GM03348 (cell line): ENCODE data around the gene ATP6V0E2.
"Not testable (repeated sequence)": the region's sequence is repeated elsewhere in the genome, so short reads cannot be mapped to it uniquely, and the experiment has no call there.

ENCODE experiments used
- DNase-seq: peaks from one replicate; pipeline ENCODE4 v3.0.0; 2012; ENCODE audit warnings: low spot score

ATP6V0E2 gene

DNA sequence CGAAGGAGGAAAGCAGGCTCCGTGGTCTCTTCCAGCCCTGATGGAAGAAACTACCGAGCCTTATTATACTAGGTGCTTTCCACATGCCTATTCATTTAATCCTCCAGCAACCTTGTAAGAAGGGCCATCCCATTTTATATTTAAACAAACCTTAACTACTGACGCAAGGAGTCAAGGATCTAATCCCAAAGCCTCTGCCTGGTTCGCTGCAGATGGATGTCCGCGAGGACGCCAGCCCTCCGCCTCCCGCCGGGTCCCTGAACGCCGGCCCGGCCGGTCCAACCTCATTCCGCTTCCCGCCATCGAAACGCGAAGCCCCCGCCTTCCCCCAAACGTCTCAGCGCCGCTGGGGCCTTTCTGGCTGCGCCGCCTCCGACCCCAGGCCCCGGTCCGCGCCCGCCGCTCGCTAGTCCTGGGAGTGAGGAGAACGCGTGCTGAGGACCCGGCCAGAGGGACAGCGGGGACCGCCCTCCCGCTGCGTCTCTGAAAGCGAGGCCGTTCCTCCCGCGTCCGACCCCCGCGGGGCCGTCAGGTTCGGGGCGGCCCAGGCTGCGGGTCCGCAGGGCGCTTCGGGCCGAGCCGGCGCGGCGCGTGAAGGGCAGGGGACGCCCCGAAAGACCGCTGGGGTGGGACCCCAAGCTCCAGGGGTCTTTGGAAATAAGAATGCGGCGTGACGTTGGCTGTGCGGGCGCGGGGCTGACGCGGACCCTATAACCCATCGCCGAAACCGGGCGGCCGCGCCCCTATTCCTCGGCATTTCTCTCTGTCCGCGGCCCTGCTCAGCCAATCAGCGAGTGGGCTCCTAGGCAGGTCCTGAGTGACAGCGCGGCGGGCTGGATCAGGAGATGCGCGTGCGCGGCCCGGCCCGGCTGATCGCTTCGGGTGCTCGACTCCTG lies at the start of gene ATP6V0E2:
Gene ATP6V0E2, plus strand, starts transcription at position 896 of the 896 bp plus-strand sequence. CDS start 97 bp downstream, outside the sequence.
- peak; percentile 100 for DNase-seq

DNA sequence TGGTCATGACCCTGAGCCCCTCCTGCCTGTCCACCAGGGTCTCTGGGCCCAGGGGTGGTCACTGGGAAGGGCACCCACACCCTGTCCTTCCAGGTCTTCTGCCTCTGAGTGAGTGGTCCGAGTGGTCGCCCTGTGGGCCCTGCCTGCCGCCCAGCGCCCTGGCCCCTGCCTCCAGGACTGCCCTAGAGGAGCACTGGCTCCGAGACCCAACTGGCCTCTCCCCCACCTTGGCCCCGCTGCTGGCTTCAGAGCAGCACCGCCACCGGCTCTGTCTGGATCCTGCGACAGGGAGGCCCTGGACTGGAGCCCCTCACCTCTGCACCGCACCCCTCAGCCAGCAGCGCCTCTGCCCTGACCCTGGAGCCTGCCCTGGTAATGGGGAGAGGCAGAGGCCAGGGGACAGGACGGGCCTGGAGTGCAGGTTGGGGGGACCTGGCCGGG lies 49.4 kb upstream of the ATP6V0E2 start:
- no peak for DNase-seq

DNA sequence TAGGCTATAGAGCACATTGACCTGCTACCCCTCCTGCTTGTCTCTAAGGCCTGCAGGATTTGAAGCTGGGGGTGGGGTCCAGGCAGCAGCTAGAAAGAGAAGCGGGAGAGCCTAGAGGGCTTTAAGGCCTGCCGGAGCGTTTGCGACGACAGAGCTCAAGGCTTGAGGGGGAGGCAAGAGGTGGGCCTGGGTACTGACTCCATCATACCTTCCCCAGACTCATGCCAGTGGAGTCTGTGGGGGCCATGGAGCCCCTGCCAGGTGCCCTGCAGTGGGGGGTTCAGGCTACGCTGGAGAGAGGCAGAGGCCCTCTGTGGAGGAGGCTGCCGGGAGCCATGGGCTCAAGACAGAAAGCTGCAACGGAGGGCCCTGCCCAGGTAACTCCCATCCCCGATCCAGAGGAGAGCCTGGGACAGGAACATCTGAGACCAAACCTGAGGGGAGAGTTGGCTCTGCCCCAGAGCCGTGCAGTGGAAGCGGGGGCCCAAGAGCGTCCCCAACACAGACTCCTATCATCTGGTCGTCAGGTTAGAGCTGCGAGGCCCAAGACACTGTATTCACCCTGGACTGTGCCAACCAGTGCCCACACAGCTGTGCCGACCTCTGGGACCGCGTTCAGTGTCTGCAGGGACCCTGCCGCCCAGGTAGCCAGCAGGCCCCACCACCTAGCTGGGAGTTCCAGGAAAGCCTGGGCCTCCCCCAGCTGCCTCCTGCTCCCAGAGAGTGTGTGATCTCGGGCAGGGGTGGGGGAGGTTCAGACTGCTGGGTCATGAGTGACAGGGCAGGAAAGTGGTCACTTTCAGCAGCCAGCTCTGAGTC lies 48.8 kb upstream of the ATP6V0E2 start:
- DNase-seq: no peak

DNA sequence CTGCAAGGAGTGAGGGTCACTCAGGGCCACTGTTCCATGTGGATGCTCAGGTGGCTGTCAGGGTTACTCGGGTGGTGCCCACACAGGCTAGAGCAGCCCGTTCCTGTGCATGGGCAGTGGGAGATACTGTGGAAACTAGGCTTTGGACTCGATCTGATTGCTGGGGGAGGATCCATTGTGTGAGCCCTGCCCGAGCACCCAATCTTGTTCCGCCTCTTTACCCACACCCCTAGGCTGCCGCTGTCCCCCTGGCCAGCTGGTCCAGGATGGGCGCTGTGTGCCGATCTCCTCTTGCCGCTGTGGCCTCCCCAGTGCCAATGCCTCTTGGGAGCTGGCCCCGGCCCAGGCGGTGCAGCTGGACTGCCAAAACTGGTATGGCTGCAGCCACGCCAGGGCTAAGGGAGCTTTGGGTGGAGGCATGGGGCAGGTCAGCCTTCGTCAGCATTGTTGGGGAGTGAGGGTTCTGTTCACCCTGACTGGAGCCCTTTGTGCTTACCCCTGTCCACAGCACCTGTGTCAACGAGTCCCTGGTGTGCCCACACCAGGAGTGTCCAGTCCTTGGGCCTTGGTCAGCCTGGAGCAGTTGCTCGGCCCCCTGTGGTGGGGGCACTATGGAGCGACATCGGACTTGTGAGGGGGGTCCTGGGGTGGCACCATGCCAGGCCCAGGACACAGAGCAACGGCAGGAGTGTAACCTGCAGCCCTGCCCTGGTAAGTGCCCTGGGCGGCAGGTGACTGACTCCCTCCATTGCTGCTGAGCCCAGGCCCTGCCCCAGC lies 48.0 kb upstream of the ATP6V0E2 start:
- no peak for DNase-seq

DNA sequence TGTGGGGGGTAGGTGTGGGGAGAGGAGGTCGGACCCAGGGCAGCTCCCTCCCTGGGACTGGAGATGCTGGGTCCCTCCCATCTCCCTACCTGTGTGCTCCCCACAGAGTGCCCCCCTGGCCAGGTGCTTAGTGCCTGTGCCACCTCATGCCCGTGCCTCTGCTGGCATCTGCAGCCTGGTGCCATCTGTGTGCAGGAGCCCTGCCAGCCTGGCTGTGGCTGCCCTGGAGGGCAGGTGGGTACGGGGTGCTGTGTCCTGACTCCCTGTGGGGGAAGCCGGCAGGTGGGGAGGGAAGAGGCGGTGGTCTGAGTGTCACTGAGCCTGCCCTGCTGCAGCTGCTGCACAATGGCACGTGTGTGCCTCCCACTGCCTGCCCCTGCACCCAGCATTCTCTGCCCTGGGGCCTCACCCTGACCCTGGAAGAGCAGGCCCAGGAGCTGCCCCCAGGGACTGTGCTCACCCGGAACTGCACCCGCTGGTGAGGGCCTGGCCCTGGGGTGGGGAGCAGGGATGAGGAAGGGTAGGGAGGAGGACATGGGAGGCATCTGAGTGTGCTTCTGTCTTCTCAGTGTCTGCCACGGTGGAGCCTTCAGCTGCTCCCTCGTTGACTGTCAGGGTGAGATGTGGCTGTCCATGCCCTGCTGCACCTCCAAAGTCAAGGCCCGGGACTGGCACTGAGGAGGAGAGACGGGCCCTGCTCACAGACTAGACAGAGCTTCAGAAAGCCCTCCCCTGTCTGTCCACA lies 47.3 kb upstream of the ATP6V0E2 start:
- DNase-seq: no peak

DNA sequence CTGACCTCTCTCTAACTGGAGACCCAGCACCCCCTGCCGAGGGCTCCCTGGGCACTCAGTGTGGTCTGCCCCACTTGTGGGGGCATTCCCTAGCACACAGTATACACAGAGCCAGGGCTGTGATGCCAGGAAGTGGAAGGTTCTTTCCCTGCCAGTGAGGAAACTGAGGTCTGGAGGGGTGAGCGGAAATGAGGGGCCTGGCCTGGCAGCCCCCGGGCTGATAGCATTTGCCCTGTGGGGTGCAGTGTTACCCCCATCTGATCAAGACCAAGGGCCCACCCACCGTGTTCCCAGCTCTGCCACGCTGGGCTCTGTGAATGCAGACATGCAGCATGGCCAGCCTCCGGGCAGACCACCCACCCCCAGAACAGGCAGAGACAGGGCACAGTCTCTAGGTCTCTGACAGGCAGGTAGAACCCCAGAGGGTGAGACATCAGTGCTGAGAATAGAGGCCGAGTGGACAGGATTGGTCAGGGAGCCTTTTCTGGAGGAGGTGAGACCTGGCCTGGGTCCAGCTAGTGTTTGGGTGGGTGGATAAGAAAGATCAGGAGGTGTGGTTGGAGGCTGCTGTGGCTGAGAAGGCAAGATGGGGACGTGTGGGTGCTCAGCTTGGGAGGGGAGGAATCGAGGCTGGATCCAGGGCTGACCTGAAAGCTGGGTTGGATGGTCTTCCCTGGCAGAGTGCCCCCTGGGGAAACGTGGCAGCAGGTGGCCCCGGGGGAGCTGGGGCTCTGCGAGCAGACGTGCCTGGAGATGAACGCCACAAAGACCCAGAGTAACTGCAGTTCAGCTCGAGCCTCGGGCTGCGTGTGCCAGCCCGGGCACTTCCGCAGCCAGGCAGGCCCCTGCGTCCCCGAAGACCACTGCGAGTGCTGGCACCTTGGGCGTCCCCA lies 46.4 kb upstream of the ATP6V0E2 start:
- no peak for DNase-seq

DNA sequence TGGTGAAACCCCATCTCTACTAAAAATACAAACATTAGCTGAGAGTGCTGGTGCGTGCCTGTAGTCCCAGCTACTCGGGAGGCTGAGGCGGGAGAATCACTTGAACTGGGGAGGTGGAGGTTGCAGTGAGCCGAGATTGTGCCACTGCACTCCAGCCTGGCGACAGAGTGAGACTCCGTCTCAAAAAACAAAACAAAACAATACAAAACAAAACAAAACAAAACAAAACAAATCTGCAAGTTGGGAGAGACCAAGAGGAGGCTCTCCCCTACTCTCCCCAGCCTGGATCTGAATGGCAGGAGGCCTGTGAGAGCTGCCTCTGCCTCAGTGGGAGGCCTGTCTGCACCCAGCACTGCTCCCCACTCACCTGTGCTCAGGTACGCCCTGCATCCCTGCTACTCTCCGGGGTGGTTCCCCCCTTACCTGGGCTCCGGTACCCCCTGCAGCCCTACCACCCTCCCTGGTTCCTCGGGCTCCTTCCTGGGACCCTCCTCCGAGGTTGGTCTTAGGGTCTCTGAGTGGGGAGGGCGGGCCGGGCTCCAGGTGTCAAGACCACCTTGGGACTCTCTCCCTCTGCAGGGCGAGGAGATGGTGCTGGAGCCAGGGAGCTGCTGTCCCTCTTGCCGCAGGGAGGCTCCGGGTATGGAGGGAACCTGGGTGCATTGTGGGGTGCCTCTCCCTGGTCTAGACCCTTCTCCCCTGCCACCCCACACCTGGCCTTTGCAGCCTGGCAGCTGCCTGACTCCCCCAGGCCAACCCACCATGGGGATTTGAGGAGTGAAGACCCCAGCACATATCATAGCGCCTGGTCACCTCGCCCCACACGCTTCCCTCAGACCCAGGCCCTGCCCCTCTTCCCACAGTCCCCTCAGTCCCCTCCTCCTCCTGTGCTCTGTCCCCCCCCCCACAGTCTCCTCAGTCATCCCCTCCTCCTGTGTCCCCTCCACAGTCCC lies 45.1 kb upstream of the ATP6V0E2 start:
- DNase-seq: no peak

DNA sequence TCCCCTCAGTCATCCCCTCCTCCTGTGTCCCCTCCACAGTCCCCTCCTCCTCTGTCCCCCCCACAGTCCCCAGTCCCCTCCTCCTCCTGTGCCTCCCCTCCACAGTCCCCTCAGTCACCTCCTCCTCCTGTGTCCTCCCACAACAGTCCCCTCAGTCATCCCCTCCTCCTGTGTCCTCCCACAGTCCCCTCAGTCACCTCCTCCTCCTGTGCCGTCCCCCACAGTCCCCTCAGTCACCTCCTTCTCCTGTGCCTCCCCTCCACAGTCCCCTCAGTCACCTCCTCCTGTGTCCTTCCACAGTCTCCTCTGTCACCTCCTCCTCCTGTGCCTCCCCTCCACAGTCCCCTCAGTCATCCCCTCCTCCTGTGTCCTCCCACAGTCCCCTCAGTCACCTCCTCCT lies 43.2 kb upstream of the ATP6V0E2 start:
- DNase-seq: not testable (repeated sequence)

DNA sequence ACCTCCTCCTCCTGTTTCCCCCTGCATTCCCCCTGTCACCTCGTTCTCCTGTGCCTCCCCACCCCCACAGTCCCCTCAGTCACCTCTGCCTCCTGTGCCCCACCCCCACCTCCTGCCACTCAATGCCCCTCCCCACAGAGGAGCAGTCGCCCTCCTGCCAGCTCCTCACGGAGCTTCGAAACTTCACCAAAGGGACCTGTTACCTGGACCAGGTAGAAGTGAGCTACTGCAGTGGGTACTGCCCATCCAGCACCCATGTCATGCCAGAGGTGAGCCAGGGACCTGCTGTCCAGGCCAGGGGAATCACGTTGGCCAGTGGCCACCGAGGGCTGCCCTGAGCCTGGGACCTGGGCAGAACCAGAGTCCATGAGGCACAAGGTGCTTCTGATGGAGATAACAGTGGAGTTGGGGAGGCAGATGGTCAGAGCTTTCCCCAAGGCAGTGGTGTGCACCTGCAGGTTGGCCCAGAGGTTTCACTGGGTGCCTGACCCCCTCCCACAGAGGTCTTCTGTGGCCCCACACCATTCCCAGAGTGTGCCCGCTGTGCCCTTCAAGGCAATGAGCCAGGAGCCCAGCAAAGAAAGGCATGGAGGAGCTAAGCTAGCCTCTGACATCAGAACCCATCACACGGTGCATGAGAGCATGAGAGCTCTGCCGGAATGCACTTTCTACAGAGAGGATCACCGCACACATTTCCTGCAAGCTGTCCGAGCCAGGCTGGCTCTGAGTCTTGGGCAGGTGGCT lies 42.6 kb upstream of the ATP6V0E2 start:
- DNase-seq: no peak

DNA sequence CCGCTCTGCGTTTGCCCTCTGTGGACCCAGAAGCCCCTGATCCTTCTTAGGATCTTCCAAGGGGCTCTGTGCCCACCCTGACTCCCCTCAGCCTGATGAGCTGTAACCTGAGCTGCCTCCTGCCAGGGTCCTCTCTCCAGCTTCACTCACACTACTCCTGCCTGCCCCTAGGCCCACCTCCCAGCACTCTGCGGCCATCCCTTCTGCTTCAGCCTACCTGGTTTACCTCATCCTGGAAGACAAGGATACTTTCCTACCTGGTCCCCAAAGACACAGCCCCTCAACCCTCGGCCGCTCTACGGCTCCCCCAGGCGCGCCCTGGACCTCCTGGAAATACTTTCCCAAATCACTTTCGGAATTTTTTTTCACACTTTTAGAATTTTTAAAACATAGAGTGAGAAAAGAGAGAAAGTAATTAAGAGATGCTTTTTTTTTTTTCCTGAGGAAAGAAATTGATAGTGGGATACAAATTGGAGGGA lies 42.0 kb upstream of the ATP6V0E2 start:
- DNase-seq: no peak

DNA sequence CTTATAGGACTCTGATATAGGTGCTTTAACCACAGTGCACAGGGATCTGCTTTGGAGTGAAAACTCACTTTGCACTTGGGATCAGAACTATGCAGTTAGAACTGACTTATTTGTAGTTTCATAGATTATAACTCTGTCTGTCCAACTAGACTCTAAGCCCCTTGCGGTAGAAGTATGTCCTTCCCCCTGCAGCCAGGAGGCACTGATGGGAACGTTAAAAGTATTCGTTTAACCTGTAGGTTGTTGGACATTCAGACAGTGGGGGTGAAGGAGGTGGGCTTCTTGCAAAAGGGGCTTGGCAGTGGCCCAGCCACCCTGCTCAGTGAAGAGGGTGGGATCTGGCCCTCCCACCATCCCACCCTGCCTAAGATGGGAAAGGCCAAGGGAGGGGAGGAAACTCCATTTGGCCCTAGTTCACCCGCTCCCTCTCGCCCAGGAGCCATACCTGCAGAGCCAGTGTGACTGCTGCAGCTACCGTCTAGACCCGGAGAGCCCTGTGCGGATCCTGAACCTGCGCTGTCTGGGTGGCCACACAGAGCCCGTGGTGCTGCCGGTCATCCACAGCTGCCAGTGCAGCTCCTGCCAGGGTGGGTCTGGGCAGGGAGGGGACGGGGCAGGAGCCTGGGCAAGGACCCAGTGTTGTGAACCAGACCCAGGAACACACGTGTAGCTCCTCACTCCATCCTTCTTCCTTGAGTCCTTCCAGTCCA lies 41.3 kb upstream of the ATP6V0E2 start:
- no peak for DNase-seq

DNA sequence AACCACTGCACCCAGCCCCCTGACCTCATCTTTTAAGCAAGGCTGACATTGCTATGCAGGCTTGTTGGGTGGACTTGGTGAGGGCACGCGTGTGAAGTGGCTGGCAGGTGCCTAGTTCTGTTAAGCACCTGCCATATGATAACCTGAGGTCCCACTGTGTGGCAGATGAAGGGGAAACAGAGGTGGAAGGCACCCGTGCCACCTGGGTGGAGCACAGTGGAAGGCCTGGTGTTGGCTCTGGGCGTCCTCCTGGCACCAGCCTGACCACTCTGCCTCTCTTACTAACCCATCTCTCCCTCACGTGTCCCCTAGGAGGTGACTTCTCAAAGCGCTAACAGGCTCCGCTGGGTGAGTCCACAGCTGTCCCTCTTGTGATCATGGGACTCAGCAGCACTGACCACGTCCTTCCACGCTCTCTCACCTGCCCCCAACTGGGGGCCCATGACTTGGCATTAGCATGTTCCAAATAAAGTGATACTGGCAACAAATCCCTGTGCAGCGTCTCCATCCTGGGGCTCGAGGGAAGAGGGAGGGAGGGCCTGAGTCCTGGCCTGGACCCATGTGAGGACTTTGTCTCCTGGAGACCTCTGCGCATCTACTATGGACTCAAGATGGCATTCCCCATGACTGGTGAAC lies 40.2 kb upstream of the ATP6V0E2 start:
- no peak for DNase-seq

DNA sequence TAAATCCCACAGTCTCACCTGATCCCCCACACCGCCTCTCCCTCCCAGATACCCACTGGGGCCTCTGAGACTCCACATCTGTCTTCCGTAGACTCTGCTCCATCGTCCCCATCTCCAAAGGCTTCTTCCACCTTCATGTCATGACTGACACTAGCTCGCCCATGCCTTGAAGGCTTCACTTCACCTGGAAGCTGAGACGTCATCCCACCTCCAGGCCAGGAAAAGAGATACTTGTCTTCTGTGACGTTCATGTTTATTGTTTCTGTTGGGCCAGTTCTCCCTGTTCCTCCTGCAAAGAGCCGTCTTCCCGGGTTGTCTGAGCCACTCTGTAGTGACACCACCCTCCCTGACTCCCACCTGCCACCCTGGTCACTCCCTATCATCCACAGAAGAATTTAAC lies 39.2 kb upstream of the ATP6V0E2 start:
- no peak for DNase-seq

DNA sequence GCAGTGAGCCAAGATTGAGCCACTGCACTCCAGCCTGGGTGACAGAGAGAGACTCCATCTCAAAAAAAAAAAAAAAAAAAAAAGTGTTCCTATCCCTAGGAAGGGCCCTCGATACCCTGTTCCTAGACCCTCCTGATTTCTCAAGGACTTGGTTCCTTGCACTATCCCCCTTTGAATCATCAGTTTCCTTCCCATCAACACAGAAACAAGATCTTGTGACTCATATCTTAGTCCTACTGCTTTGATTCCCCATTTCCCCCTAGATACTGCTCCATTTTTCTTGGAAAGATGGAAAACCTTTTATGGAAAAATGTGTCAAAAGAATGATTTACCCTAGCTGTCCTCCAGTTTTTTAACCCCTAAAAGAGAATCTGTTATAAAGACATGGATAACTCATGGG lies 37.3 kb upstream of the ATP6V0E2 start:
- no peak for DNase-seq

DNA sequence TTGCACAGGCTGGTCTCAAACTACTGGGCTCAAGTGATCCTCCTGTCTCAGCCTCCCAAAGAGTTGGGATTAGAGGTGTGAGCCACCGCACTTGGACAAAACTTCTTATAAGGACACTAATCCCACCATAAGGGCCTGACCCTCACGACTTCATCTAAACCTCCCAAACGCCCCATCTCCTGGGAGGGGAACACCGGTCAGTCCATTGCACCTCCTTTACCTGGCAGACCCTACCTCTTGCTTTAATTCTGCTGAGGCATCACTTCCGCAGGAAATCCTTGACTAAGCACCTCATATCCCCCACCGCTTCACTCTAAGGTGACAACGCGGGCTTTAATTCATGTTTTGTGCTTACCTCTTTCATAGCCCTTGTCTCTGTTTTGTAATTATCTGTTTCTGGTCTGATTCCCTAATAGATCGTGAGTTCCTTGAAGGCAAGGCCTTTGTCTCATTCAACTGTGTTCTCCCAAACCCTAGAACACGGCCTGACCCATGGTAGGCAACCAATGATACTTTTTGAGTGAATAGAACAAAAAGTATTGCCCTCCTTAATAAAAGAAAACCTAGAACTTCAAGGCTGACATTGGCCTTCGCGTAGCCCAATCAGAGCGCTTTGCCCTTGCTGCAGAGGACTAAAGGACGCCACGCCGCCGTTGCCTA lies 36.1 kb upstream of the ATP6V0E2 start:
- DNase-seq: no peak

DNA sequence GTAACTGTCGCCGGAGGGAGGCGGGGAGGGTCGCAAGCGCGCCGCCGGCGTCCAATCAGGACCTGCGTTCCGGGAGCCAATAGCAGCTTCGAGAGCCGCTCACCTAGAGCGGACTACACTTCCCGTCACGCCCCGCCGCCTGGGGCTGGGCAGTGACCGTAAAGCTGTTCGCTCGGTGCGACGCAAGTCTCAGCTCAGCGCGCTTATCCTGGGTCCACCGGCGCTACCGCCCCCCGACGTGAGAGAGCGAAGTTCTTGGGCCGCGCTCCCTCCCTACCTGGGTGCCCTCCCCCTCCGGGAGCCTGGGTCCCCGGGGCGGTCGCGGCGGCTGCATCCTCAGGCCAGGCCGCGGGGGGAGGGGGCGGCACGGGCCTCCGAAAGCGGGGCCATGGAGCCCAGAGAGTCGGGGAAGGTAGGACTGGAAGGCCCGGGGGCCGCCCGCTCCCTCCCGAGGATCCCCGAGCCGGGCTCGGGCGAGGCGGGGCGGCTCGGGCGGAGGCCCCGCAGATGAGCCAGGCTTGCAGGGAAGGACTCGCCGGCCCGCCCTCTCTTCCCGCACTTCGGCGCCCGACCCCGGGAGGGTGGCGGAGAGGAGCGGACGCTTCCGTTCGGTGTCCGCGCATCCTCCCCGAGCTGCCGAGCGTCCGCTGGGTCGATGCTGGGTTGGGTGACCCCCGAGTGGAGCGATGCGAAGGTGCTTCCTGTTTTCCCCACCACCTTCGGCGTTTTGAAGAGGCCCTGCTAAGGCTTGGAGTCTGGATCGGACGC lies 35.4 kb upstream of the ATP6V0E2 start, which contains the start of gene ZNF862:
Gene ZNF862, plus strand, starts transcription at position 152 of the 768 bp plus-strand sequence. Its CDS starts 237 bp downstream, at position 389.
- DNase-seq: peak; percentile 100
